ENCODE data around the gene ERBB4. TPM values are rescaled to one million over a fixed set of nuclear protein-coding genes. Genes with fewer than 3 reads are reported as not detected.

Gene ERBB4
- total RNA-seq, 2 donors from 2014 or later, result 1.0 to 32.8 TPM

- no peak for TF ChIP-seq POLR2AphosphoS5 (IDR thresholded peaks at IDR 0.05)
- TF ChIP-seq CTCF (IDR thresholded peaks at IDR 0.05), result no peak
- no peak for TF ChIP-seq POLR2A (IDR thresholded peaks at IDR 0.05)
- 27% methylated on average over 2 of the region's 2 CpGs for WGBS
- DNase-seq (ENCODE audit: low spot score), result no peak
- Histone ChIP-seq H3K27me3 (replicated peaks; ENCODE audit: insufficient read depth) (no peaks in the 10 kb centered on the region), H3K9me3 (no peaks in the 10 kb centered on the region), H3K4me1 (replicated peaks) (no peaks in the 10 kb centered on the region), H3K4me3 (no peak overlapping the region), H3K36me3 (no peaks in the 10 kb centered on the region), H3K27ac (no peak overlapping the region)
- intact Hi-C loops (cut with DNase I), result no loop called here
Measured at GRCh38 chr2:212142631-212143030, 396.0 kb downstream of the ERBB4 start.

- intact Hi-C loops (cut with DNase I), result no loop called here
- no peak overlapping the region for H3K4me3 ChIP-seq
- H3K27ac ChIP-seq, result no peak overlapping the region
- H3K27me3 ChIP-seq (replicated peaks; ENCODE audit: insufficient read depth), result no peaks in the 10 kb centered on the region
- no peaks in the 10 kb centered on the region for H3K4me1 ChIP-seq (replicated peaks)
- H3K9me3 ChIP-seq, result no peaks in the 10 kb centered on the region
- no peak for DNase-seq (ENCODE audit: low spot score)
- H3K36me3 ChIP-seq, result no peaks in the 10 kb centered on the region
- no peak for TF ChIP-seq CTCF (IDR thresholded peaks at IDR 0.05)
- TF ChIP-seq POLR2A (IDR thresholded peaks at IDR 0.05), result no peak
- TF ChIP-seq POLR2AphosphoS5 (IDR thresholded peaks at IDR 0.05), result no peak
- 95% methylated on average over 1 of the region's 1 CpG for WGBS
Measured at GRCh38 chr2:212141499-212141898, 397.1 kb downstream of the ERBB4 start.

GRCh38 chr2:212136216-212136795, 402.3 kb downstream of the ERBB4 start:
- 46% methylated on average over 2 of the region's 2 CpGs for WGBS
- no peak overlapping the region for H3K27ac ChIP-seq
- DNase-seq (ENCODE audit: low spot score), result no peak
- H3K4me1 ChIP-seq (replicated peaks), result no peaks in the 10 kb centered on the region
- no peak overlapping the region for H3K4me3 ChIP-seq
- TF ChIP-seq POLR2A (IDR thresholded peaks at IDR 0.05) (no peak), CTCF (IDR thresholded peaks at IDR 0.05) (no peak), POLR2AphosphoS5 (IDR thresholded peaks at IDR 0.05) (no peak)
- H3K36me3 ChIP-seq, result no peaks in the 10 kb centered on the region
- intact Hi-C loops (cut with DNase I), result no loop called here
- no peaks in the 10 kb centered on the region for H3K9me3 ChIP-seq
- H3K27me3 ChIP-seq (replicated peaks; ENCODE audit: insufficient read depth), result no peaks in the 10 kb centered on the region

- H3K4me1 ChIP-seq (replicated peaks), result no peaks in the 10 kb centered on the region
- H3K36me3 ChIP-seq, result no peaks in the 10 kb centered on the region
- WGBS, result 17% methylated on average over 2 of the region's 2 CpGs
- H3K27me3 ChIP-seq (replicated peaks; ENCODE audit: insufficient read depth), result no peaks in the 10 kb centered on the region
- no peak overlapping the region for H3K4me3 ChIP-seq
- no peak for DNase-seq (ENCODE audit: low spot score)
- H3K9me3 ChIP-seq, result no peaks in the 10 kb centered on the region
- intact Hi-C loops (cut with DNase I), result no loop called here
- TF ChIP-seq CTCF (IDR thresholded peaks at IDR 0.05) (no peak), POLR2AphosphoS5 (IDR thresholded peaks at IDR 0.05) (no peak), POLR2A (IDR thresholded peaks at IDR 0.05) (no peak)
- H3K27ac ChIP-seq, result no peak overlapping the region
Measured at GRCh38 chr2:212135739-212136138, 402.9 kb downstream of the ERBB4 start.

- no peaks in the 10 kb centered on the region for H3K27me3 ChIP-seq (replicated peaks; ENCODE audit: insufficient read depth)
- H3K4me1 ChIP-seq (replicated peaks), result no peaks in the 10 kb centered on the region
- WGBS, result 93% methylated on average over 2 of the region's 2 CpGs
- H3K9me3 ChIP-seq, result no peaks in the 10 kb centered on the region
- no peak for DNase-seq (ENCODE audit: low spot score)
- H3K4me3 ChIP-seq, result no peak overlapping the region
- no peak for TF ChIP-seq POLR2A (IDR thresholded peaks at IDR 0.05)
- no peak for TF ChIP-seq POLR2AphosphoS5 (IDR thresholded peaks at IDR 0.05)
- no peak for TF ChIP-seq CTCF (IDR thresholded peaks at IDR 0.05)
- no peaks in the 10 kb centered on the region for H3K36me3 ChIP-seq
- no peak overlapping the region for H3K27ac ChIP-seq
- intact Hi-C loops (cut with DNase I), result no loop called here
Measured at GRCh38 chr2:212133337-212133736, 405.3 kb downstream of the ERBB4 start.

Data from prostate gland (tissue), 2 donors.